ENCODE measurements around the gene ZNF514.

DNA sequence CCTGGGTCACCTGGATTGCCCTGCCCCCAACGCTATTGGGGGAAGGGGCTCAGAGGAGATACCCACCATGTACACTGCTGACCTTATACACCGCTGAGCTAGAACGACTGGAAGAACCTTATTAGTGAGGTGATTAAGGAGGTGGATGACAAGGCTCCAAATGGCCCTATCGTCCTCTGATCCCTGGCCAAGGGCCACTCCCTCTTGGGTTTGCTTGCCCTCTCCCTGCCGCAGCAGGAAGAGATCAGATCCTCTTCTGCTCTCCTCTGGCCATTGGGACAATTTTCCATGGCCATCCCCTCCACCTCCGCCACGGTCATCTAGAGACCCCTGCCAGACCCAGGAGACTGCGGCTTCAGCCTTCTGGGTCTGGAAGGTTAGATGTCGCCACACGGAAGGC is 1.2 kb downstream of the ZNF514 start:
- TF ChIP-seq, protein P1, sequence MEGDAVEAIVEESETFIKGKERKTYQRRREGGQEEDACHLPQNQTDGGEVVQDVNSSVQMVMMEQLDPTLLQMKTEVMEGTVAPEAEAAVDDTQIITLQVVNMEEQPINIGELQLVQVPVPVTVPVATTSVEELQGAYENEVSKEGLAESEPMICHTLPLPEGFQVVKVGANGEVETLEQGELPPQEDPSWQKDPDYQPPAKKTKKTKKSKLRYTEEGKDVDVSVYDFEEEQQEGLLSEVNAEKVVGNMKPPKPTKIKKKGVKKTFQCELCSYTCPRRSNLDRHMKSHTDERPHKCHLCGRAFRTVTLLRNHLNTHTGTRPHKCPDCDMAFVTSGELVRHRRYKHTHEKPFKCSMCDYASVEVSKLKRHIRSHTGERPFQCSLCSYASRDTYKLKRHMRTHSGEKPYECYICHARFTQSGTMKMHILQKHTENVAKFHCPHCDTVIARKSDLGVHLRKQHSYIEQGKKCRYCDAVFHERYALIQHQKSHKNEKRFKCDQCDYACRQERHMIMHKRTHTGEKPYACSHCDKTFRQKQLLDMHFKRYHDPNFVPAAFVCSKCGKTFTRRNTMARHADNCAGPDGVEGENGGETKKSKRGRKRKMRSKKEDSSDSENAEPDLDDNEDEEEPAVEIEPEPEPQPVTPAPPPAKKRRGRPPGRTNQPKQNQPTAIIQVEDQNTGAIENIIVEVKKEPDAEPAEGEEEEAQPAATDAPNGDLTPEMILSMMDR (conservative IDR thresholded peaks at IDR 0.05): no peak
- no peak for TF ChIP-seq ZFX (IDR thresholded peaks at IDR 0.05)
